ENCODE measurements around the gene TRAPPC1. TPM values are rescaled to one million over a fixed set of nuclear protein-coding genes. Genes with fewer than 3 reads are reported as not detected.
"Not testable (repeated sequence)": the region's sequence is repeated elsewhere in the genome, so short reads cannot be mapped to it uniquely, and the experiment has no call there.

TRAPPC1 gene, protein sequence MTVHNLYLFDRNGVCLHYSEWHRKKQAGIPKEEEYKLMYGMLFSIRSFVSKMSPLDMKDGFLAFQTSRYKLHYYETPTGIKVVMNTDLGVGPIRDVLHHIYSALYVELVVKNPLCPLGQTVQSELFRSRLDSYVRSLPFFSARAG
- total RNA-seq, result 97.5 TPM
- long read RNA-seq, partial matches to known transcripts, result 0 of 5 reads
- long read RNA-seq, other reads (novel, unspliced or antisense), result 0 of 5 reads

DNA sequence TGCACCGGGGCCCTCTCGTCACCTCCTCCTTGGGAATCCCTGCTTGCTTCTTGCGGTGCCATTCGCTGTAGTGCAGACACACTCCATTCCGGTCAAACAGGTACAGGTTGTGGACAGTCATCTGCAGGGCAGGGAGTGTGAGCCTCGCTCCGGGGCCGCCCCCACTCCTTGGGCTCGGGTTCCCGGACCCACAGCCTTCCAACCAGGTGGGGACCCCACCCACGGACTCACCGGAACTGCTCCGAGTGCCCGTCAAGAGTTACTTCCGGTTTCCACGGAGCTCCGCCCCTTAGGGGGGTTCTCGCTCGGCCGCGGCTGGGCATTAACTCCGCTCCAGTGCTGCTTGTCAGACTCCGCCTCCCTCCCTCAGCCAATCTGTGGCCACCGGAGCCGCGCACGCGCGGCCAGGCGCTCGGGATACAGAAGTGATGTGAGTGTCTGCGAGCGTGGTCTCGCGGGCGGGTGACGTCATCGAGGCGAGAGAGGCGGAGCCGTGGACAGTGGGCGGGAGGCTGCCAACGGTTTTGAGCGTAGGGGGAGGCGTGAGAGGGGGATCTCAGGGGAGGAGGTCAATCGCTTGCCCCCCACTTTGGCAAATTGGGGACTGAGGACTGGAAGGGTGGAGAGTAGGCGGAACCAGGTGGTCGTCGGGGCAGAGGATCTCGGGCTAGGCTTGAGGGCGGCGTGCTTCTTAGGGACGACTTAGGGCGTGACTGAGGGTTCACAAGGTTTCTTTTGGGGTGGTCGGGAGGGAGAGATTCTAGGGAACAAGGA is at the start of gene TRAPPC1, which contains the start of gene CNTROB:
Gene TRAPPC1, minus strand, starts transcription at position 238 of the 774 bp plus-strand sequence. Its CDS starts 117 bp downstream, at position 121.
Gene CNTROB, plus strand, starts transcription at position 498 of the 774 bp plus-strand sequence. CDS start 874 bp downstream, outside the sequence.
- peak; percentile 100 for DNase-seq (ENCODE audit: low spot score)

DNA sequence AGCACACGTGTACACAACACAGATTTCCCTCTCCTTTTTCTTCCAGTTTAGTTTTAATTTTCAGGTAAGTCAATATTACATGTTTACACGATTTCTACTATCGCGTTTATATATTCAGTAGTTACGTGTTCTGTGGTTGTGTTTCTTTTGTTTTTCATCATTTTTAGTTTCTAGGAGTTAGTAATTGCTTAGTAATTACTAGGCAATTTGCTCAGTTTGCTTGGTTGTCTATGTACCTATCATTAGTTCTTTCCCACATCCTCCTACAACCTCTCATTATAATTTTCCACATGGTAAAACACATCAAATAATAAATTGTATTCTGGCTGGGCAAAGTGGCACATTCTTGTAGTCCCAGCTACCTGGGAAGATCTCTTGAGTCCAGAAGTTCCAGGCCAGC is 46.1 kb upstream of the TRAPPC1 start:
- no peak for DNase-seq (ENCODE audit: low spot score)

DNA sequence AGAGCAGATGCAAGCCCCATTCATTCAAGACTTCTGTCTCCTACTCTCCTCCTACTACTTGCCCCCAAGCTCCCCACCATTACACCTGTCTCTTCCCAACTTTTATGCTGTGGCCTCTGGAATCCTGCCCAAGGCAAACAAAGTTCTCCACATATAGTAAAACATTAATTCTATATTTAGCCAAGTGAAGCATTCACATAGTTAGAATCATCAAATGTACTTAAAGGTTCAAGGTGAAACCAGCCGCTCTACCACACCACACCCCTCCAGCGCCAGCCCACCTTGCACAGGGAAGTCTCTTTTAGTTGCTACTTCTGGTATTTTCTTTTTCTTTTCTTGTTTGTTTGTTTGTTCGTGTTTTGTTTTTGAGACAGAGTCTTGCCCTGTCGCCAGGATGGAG is 45.3 kb upstream of the TRAPPC1 start:
- no peak for DNase-seq (ENCODE audit: low spot score)

DNA sequence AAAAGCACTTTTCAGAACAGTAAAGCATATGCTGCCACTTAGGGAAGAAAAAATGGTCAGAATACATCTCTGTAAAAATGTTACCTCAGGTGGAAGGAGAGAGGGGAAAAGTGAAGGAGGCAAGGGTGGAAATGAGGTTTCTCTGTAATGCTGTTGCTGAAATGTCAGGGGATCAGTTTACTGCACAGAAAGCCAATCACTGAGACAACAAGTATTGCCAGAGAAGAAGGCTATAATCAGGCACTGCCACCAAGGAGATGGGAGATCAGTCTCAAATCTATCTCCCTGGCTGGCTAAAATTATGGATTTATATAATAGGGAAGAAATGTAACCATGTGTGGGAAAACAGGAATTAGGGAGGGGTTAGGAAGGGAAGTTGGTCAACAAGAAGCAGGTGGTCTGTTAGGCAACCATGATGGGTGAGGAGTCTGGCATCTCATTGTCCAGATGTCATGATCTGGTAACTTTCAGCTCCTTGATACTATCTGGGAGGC is 42.9 kb upstream of the TRAPPC1 start:
- DNase-seq (ENCODE audit: low spot score), result no peak

DNA sequence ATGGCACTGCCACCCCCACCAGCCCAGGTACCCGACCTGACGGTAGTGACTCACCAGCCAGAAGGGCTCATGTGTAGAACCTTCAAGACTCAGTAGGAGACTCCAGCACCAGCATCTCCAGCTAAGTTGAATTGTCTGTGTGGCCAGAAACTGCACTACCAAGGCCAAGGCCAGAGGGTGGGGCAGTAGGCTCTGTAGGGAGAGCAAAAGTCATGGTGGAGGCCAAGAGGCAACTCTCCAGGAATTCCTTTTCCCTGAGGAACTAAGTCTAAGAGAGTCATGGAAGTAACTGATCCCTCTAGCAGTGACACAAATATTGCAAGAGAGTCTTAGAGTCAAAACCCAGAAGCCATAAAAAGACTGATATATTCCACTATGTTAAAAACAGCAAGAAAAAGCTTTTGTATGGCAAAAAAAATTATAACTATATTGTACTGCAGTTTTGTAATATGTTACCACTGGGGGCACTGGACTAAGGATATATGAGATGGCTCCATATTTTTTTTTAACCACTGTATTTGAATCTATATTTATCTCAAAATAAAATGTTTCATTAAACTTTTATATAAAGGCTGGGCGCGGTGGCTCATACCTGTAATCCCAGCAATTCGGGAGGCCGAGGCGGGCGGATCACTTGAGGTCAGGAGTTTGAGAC is 40.5 kb upstream of the TRAPPC1 start:
- DNase-seq (ENCODE audit: low spot score), result no peak

DNA sequence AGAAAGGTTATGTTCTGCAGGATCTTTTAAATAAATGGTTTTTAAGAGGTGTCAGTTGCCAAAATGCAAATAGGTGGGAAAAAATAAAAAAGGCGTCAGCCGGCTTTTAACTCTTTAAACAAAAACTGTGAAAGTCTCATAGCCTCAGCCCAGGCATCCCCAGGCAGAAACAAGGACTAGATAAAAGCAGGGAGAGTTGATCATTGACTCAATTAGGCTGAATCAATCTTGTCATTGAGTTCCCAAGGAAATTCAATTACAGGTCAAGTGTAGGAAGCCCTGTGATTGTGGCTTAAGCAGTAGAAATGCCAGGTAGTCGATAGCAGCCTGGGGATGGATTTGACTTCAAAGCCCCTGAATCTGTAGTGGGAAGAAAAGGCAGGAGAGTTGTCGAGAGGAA is 39.9 kb upstream of the TRAPPC1 start:
- no peak for DNase-seq (ENCODE audit: low spot score)

DNA sequence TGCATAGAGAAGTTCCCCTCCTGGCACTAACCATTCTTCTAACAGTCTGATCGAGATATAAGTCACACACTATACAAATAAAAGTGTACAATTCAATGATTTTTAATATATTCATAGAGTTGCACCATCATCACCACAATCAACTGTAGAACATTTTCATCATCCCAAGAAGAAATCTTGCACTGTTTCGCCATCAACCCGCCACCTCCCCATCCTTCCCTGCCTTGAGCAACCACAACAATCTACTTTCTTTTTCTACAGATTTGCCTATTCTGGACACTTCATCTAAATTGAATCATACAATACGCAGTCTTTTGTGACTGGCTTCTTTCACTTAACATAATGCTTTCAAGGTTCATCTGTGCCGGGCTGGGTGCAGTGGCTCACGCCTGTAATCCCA is 37.7 kb upstream of the TRAPPC1 start:
- no peak for DNase-seq (ENCODE audit: low spot score)

DNA sequence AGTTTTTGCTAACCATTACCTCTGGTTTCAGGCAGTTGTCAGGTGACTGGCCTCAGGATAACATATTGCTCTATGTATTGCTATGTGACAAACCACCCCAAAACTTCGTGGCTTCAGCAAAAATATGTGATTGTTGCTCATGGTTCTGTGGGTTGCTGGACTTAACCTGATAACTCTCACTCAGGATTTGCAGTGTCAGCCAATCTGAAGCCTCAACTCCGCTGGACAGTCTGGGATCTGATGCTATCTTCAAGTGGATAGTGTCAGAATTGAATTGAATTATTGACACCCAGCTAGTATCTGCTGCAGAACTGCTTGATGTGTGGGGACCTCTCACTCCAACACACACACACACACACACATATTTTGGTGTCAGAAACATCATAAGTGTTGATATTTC is 36.0 kb upstream of the TRAPPC1 start:
- DNase-seq (ENCODE audit: low spot score), result no peak

DNA sequence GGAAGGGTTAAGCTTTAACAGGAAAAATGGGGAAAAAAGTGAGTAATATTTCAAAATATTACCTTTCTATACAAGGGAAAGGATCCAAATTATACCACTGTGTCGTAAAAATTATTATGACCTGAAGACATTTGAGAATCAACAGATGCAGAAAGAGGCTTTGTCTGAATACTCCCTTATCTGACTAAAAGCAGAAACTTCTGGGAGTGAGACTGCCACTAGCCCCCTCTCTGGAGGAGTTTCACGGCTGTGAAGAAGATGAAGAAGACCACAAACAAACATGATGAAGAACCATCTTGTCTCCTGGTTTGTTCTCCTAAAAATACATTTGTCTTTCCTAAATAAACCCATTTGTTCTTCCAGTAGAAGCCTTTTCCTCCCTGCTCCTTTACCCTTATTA is 29.7 kb upstream of the TRAPPC1 start:
- no peak for DNase-seq (ENCODE audit: low spot score)

DNA sequence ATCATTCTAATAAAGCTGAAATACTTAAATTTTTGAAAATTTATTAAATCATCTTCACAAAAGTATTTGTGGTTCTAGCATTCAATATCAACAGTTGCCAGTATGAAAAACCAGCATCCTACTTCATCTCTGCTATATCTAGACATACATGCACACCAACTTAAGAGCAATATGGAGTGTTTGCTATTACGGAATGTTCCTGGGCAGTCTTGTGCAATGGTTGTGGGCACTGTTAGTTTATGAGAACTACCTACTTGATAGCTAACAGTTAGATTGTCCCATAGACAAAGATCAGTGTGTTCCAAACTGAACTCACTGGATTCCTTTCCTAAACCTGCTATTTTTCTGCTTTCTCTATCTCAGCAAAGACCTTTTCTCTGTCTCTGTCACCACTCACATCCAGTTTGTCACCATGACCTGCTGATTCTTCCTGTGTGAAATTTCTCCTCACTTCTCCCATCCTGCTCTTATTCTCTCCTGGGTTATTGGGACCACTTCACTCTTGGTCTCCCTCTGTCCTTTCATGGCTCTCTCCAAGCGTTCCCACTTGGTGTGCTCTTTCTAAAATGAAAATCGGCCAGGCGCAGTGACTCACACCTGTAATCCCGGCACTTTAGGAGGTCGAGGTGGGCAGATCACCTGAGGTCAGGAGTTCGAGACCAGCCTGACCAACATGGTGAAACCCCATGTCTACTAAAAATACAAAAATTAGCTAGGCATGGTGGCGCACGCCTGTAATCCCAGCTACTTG is 27.9 kb upstream of the TRAPPC1 start:
- DNase-seq (ENCODE audit: low spot score), result no peak

DNA sequence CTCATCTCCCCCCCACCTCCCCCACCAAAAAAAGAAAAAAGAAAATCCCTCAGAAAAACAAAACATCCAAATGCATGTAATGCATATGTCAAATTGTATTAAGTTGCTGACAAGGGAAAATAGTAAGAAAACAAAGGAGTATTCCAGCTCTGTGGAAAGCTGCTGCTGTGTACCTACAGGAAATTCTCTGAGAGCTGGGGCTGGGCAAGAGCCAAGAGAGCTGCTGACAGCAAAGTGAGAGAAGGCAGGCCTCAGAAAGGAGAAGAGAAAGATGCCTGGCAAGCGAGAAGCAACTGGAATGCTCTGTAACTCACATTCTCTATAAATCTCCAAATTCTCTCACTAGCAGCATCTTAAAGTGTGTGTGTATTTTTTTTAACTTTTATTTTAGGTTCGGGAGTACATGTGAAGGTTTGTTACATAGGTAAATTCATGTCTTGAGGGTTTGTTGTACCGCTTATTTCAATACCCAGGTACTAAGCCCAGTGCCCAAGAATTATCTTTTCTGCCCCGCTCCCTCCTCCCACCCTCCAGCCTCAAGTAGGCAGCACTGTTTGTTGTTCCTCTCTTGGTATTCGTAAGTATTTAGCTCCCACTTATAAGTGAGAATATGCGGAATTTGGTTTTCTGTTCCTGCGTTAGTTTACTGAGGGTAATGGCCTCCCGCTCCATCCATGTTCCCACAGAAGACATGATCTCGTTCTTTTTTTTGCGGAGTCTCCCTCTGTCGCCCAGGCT is 24.7 kb upstream of the TRAPPC1 start:
- DNase-seq (ENCODE audit: low spot score), result no peak

DNA sequence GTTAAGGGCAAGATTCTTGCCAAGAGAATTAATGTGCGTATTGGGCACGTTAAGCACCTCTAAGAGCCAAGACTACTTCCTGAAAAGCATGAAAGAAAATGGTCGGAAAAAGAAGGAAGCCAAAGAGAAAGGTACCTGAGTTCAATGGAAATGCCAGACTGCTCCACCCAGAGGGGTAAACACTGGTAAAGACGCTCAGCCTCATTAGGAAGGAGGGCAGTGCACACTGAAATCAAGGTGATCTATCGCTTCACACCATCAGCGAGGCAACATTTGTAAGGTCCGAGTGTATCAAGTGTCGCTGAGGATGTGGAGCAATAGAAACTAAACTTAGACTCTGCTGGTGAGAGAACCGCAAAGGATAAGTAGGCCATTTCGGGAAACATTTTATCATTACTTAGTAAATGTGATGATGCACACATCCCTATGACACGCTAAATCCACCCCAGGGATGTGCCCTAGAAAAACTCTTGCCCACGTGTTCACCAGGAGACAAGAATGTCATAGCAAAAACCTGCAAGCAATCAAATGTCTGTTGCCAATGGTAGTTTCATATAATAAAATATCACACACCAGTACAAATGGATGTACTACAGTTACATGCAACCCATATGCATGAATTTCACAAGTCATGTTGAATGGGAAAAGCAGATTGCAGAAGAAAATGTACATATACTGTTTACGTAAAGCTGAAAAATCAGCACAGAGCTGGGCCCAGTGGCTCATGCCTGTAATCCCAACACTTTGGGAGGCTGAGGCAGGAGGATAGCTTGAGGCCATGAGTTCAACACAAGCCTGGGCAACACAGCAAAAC is 23.9 kb upstream of the TRAPPC1 start:
- no peak for DNase-seq (ENCODE audit: low spot score)

DNA sequence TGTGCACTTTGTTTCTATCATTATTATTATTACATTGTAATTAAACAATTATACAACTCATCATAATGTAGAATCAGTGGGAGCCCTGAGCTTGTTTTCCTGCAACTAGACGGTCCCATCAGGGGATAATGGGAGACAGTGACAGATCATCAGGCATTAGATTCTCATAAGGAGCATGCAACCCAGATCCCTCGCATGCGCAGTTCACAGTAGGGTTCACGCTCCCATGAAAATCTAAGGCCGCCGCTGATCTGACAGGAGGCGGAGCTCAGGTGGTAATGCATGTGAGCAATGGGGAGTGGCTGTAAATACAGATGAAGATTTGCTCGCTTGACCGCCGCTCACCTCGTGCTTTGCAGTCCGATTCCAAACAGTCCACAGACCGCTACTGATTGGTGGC is 21.5 kb upstream of the TRAPPC1 start:
- DNase-seq (ENCODE audit: low spot score), result not testable (repeated sequence)

DNA sequence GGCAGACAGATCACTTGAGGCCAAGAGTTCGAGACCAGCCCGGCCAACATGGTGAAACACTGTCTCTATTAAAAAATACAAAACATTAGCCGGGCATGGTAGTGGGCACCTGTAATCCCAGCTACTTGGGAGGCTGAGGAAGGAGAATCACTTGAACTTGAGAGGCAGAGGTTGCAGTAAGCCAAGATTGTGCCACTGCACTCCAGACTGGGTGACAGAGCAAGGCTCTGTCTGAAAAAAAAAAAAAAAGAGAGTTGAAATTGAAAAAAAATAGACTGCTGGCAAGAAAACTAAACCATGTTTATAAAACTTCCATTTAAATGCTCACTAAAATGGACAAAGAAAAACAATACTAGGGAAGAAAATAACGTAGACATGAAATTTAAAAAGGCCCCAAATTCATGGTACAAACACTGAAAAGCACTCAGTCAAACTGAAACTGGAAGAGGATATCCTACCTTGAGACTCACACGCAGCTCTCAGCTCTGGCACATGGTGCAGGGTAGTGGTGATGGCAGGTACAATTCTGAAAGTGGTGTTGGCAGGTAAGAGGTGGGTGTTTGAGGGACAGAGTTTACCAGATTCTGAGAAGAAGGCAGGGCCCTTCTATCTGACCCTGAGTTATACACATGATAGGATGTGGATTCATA is 19.5 kb upstream of the TRAPPC1 start:
- DNase-seq (ENCODE audit: low spot score), result no peak

DNA sequence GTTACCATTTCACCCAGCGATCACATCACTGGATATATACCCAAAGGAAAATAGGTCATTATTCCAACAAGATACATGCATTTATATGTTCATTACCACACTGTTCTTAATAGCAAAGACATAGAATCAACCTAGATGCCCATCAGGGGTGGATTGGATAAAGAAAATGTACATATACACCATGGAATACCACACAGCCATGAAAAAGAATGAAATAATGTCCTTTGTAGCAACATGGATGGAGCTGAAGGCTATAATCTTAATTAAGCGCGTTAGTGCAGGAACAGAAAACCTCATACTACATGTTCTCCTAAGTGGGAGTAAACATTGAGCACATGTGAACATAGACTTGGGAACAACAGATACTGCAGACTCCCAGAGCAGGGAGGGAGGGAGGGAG is 18.8 kb upstream of the TRAPPC1 start:
- DNase-seq (ENCODE audit: low spot score), result no peak

DNA sequence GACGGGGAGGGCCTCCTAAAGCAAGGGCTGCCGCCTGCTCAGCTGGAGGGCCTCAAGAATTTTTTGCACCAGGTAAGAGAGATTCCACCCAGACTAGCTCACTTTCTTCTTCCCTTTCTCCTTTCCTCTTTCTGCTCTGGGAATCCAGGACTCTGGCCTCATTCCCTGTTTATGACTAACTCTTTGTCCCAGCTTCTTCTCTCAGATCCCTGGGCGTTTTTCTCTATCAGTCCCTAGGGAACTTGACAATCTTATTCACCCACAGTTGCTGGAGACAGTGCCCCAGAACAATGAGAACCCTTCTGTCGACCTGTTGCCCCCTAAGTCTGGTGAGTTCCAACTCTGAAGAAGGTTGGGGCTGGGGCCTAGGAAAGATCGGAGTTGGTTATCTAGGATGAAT is 15.9 kb upstream of the TRAPPC1 start:
- no peak for DNase-seq (ENCODE audit: low spot score)

DNA sequence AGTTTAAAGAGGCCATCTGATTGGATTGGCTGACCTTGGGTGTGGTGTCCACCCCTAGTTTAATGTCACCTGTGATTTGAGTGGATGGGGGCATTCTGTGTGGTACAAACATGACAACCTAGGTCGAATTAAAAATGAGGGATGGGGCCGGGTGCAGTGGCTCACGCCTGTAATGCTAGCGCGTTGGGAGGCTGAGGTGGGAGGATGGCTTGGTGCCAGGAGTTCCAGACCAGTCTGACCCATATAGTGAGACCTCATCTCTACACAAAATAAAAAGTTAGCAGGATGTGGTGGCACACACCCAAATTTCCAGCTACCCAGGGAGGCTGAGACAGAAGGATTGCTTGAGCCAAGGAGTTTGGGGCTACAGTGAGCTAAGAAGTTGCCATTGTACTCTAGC is 14.7 kb upstream of the TRAPPC1 start:
- DNase-seq (ENCODE audit: low spot score), result peak; percentile 72

DNA sequence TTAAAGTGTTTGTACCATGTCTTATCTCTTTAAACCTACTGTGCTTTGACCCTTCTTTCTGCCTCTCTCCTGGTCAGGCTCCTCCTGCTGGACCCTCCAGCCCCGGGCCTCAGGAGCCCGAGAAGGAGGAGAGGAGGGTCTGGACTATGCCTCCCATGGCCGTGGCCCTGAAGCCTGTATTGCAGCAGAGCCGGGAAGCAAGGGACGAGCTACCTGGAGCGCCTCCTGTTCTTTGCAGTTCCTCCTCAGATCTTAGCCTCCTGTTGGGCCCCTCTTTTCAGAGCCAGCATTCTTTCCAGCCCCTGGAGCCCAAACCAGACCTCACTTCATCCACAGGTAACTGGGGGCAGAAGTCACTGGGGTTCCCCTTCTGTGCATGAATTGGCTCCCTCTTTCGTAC is 13.9 kb upstream of the TRAPPC1 start:
- peak; percentile 55 for DNase-seq (ENCODE audit: low spot score)

DNA sequence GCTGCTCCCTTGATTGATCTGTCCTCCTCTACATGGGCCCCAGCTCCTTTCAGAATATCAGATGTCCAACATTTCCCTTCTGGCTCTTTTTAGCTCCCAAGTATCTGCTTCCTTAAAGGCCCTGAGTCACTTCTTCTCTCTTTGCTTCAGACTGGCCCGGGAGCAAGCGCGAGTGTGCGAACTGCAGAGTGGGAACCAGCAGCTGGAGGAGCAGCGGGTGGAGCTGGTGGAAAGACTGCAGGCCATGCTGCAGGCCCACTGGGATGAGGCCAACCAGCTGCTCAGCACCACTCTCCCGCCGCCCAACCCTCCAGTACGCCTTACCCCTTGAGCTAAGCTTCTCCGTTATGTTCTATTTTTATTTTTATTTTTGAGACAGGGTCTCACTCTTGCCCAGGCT is 12.6 kb upstream of the TRAPPC1 start:
- peak; percentile 65 for DNase-seq (ENCODE audit: low spot score)
